Islet precursor cell (in vitro differentiated cells): ENCODE results near the gene PTPRU.
"Not testable (repeated sequence)": the region's sequence is repeated elsewhere in the genome, so short reads cannot be mapped to it uniquely, and the experiment has no call there.

Experiments
- DNase-seq: peaks from one replicate; pipeline ENCODE4 v3.0.0-alpha.2; 2018

PTPRU gene

GRCh38 chr1:29297450-29297849 is 61.1 kb downstream of the PTPRU start:
- peak; percentile 39 for DNase-seq

DNA sequence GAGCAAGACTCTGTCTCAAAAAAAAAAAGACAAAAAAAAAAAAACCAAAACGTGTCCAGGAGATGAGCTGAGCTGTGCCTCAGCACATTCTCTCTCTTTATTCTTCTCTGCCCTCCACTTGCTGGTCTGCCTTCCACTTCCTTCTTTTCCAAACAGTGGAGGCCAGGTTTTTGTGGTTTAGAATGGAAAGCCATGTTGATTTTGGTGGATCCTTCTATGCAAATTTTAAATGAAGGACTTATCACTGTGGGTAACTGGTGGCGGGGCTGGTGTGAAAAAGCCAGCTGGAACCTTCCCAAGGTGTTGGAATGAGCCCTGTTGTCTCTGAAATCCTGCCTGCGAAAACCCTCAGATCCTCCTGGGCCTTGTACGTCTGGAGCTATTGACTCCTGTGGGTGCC is 61.9 kb downstream of the PTPRU start:
- DNase-seq = no peak

DNA sequence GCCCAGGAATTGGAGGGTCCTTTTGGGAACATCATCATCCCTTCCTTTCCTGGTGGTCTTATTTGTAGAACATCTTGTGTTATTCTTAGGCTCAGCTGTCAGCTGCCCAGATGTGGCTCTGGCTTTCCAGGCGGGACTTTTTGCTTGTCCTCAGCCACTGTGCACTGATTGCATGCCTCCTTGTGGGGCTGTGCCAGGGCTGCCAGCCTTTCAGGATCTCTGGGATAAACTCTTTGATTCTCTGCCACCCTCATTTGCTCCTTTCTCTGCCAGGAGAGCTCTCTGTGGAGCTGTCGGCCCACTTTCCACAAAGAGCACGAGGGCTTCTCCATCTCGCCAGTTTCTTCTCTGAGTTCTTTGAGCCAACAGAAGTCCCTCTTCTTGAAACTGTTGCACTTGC is 63.1 kb downstream of the PTPRU start:
- no peak for DNase-seq

DNA sequence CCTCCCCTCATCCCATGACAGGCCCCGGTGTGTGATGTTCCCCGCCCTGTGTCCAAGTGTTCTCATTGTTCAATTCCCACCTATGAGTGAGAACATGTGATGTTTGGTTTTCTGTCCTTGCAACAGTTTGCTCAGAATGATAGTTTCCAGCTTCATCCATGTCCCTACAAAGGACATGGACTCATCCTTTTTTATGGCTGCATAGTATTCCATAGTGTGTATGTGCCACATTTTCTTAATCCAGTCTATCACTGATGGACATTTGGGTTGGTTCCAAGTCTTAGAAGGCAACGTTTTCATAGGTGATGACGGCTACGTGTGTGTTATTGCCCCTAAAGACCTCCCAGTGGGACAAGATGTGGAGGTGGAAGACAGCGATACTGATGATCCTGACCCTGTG is 65.4 kb downstream of the PTPRU start:
- not testable (repeated sequence) for DNase-seq

GRCh38 chr1:29303201-29304024 is 67.1 kb downstream of the PTPRU start:
- DNase-seq = no peak

- DNase-seq = no peak
Measured at GRCh38 chr1:29304025-29304684, 67.8 kb downstream of the PTPRU start.

- DNase-seq = no peak
Measured at GRCh38 chr1:29305943-29306342, 69.6 kb downstream of the PTPRU start.

- no peak for DNase-seq
Measured at GRCh38 chr1:29306471-29307140, 70.3 kb downstream of the PTPRU start.

- no peak for DNase-seq
Measured at GRCh38 chr1:29309075-29309474, 72.8 kb downstream of the PTPRU start.

GRCh38 chr1:29309621-29310020 is 73.3 kb downstream of the PTPRU start:
- no peak for DNase-seq

GRCh38 chr1:29310616-29311180 is 74.4 kb downstream of the PTPRU start:
- no peak for DNase-seq

DNA sequence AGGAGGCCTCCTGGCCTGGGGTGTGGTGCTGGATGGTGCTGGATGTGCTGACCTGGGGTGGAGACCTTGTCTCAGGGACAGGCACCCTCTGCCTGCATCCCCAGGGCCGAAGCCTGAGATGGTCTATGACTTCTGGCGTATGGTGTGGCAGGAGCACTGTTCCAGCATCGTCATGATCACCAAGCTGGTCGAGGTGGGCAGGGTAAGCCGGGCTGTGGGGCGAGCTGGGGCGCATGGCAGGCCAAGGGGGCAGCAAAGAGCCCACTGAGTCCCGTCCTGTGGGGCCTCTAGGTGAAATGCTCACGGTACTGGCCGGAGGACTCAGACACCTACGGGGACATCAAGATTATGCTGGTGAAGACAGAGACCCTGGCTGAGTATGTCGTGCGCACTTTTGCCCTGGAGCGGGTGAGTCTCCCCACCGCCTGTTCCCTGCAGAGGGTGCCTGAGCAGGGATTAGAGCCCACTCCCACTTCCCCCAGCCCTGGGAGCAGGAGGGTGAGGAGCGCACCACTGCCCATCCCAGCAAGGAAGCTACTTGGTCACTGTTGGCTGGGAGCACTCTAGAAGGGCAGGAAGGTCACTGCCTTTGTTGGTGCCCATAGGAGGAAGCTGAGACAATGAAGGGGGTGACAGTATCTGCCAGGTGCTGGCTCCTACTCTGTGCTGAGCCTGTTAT is 75.2 kb downstream of the PTPRU start:
- peak; percentile 36 for DNase-seq

DNA sequence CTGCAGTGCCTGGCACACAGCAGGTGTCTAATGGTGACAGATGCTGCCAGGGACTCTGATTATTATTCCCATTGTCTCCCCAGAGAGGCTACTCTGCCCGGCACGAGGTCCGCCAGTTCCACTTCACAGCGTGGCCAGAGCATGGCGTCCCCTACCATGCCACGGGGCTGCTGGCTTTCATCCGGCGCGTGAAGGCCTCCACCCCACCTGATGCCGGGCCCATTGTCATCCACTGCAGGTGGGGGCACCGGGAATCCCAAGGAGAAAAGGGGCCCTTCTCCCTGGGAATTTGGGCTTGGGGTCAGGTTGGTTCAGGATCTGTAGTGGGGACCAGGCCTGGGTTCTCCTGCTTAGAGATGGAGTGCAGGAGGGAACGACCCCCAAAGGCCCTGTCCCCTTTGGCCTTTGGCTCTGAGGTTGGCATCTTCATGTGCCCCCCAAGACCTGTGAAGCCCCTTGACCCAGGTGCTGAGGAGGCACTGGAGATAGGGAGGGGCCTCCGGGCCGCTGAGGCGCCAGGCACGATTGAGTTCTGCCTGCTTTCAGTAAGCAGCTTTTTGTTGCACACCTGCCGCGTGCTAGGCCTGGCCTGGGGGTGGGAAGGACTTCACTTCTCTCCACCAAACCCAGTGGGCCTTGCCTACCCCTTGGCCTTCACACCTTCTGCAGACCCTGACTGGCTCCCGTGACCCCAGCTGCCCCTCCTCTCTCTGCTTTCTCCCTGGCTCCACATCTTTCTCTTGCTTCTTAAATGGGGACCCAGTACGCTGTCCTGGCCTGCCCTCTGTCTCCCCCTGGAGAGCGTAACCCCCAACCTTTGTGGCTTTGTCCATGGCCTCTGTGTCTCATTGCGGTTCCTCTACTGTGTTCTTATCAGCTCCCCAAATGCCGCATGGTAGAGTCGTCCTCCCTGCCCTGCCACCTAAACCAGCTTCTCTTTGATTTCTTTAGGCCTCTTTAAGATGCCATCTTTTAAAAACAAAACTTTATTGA is 76.4 kb downstream of the PTPRU start:
- DNase-seq = peak; percentile 49

- not testable (repeated sequence) for DNase-seq
Measured at GRCh38 chr1:29314685-29315084, 78.4 kb downstream of the PTPRU start.

DNA sequence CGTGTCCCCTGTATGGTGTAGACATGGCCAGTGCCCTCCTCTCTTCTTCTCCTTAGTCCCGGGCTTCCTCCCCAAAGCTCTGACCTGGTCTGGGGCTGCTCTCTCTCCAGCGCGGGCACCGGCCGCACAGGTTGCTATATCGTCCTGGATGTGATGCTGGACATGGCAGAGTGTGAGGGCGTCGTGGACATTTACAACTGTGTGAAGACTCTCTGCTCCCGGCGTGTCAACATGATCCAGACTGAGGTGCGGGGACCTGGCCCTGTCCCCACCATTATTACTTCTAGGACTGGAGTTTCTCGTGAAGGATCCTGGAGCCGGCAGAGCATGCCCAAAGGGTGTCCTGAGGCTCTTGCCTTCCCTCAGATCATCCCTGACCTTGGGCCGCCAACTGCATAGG is 78.9 kb downstream of the PTPRU start:
- DNase-seq = peak; percentile 49

- no peak for DNase-seq
Measured at GRCh38 chr1:29315876-29316275, 79.6 kb downstream of the PTPRU start.

DNA sequence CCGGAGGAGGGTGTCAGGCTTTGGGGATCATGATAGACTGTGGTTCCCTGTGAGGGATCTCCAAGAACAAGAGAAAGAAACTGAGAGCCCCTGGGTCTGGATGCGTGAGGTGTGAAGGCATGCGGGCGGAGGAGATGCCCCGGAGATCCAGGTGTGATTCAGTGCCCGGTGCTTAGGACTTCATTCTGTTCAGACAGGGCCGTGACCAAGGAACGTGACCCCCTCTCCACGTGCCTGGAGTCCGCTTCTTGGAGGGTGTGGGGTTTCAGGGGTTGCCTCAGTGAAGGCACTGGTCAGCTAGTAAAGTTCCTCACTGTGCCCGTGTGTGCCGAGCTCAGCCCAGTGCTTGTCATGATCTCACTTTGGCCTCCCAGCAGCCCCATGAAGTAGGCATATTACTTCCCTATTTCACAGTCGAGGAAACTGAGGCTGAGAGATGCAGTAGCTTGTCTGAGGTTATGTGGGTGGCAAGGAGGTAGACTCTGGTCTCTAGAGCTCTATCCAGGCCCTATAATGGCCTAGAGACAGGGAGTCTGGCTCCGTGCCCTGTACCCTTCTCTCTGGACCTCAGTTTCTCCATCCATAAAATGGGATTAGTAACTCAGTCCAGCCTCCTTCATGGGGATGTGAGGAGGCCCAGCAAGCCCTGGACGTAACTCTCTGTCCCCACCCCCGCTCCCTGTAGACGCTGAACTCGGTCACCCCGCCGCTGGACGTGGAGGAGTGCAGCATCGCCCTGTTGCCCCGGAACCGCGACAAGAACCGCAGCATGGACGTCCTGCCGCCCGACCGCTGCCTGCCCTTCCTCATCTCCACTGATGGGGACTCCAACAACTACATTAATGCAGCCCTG is 81.0 kb downstream of the PTPRU start:
- peak; percentile 49 for DNase-seq

GRCh38 chr1:29317916-29318530 is 81.7 kb downstream of the PTPRU start:
- no peak for DNase-seq

DNA sequence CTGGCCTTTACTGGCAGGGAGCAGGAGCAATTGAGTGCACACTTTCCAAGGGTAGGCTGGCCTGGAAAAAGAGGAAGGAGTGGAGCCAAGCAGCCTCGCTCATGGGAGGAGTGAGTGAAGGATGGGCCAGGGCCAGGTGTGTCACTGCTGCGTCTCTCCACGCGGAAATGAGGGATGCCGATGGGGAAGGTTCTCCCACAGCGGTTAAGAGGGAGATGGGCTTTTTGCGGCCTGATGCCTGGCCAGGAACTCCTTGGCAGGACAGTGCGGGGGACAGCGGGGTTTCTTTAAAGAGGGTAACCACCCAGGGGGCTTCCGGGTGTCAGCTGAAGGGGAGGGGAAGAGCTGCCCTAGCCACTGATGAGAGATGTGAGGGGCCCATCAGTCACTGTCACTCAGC is 82.4 kb downstream of the PTPRU start:
- peak; percentile 40 for DNase-seq
